GM20000 (cell line): ENCODE measurements around the gene STAG1.
"Not testable (repeated sequence)": the region's sequence is repeated elsewhere in the genome, so short reads cannot be mapped to it uniquely, and the experiment has no call there.

ENCODE experiments used
- DNase-seq: peaks from one replicate; pipeline ENCODE4 v3.0.0; 2012; ENCODE audit warnings: low spot score
- TF ChIP-seq, protein P1 (sequence below): IDR thresholded peaks from 2 replicates; pipeline ENCODE4 v1.5.1; 2012; ENCODE audit warnings: mild to moderate bottlenecking, control low read depth; ENCODE audit errors: extremely low read depth, missing control alignments

Gene STAG1

DNA sequence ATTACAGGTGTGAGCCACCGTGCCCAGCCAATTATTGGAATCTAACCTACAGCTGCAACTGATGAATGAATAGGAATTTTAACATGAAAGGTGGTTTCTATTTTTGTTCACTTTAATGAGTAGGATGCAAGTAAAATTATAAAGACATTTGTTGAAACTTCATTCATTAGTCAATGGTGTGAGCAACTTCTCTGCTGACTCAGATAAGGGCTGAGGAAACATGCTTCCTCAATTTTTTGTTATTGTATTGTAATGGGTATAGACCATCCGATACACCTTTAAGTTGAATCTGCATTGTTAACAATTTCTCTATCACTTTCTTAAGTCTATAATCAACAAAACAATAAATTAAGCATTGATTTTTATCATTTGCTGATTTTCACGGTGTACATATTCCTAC is 127.8 kb downstream of the STAG1 start:
- TF ChIP-seq, protein P1, sequence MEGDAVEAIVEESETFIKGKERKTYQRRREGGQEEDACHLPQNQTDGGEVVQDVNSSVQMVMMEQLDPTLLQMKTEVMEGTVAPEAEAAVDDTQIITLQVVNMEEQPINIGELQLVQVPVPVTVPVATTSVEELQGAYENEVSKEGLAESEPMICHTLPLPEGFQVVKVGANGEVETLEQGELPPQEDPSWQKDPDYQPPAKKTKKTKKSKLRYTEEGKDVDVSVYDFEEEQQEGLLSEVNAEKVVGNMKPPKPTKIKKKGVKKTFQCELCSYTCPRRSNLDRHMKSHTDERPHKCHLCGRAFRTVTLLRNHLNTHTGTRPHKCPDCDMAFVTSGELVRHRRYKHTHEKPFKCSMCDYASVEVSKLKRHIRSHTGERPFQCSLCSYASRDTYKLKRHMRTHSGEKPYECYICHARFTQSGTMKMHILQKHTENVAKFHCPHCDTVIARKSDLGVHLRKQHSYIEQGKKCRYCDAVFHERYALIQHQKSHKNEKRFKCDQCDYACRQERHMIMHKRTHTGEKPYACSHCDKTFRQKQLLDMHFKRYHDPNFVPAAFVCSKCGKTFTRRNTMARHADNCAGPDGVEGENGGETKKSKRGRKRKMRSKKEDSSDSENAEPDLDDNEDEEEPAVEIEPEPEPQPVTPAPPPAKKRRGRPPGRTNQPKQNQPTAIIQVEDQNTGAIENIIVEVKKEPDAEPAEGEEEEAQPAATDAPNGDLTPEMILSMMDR, result no peak
- DNase-seq, result no peak

DNA sequence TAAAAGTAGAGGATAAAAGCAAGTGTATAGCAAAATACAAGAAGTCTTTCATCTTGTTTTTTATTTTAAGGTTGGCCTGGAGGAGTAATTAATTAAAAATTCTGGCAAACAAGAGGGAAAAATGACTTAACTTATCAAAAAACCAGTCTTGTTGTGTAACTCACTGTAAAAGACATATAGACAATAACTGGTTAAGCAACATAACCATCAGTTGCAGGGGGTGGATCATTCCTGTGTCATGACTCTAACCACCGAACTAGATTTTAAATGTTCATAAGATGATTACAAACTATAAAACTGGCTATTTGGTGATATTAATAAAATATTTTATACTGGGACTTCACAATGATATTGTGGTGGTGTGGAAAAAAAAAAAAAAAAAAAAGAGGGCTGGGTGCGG is 130.6 kb downstream of the STAG1 start:
- no peak for DNase-seq
- TF ChIP-seq, protein P1, result no peak

DNA sequence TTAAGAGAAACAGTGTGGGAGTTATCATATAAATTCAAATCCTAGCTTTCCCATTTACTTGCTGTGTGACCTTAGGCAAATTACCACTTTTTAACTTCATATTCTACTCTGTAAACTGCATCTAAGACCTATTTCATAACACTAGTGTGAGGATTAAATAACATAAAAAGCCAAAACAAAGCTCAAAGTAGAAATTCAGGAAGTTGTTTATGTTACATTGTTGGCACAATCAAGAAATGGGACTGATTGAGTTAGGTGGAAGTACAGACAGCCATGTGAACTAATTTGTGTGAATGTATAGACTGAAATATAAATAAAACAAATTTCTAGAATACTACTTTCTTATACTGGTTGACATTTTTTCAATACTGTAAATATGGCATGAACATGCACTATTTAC is 131.7 kb downstream of the STAG1 start:
- no peak for DNase-seq
- TF ChIP-seq, protein P1, result no peak

DNA sequence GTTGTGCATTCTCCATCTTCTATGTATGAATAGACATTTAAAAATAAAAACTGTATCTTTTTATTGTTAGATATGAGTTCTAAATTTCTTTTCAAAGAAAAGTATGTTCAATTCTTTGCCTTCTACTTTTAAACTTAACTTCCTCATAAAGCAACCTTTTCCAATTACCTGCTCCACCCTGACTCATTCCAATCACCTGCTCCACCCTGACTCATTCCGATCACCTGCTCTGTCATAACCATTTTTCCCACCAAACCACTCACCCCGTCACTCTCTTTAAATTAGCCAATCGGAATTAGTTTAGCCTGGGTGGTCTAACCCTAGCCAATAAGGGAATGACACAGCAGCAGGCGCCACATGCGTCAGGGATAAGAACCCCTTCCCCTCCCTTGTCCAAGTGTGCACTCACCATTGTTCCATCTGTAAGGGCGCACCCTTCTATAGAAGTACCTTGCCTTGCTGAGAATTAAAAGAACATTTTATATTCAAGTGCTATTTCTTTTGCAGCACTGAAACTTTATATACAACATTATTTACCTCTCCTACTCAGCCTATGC is 134.1 kb downstream of the STAG1 start:
- not testable (repeated sequence) for DNase-seq

DNA sequence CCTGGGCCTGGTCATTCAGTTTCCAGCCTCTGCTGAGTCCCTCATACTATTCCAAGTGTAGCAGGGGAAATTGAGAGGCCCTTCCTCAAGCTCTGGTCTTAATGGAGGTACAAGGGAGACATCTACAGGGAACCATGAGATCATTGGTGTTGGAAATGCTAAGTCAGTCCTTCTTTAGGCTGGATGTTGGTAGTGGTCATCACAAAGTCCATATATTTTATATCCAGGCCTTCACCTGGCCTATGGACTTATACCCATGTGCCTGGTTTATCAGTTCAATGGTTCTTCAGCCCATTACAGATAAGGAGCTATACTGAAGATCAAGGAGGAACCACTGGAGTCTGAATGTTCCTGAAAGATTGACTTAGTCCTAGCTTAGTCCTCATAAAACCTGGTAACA is 135.0 kb downstream of the STAG1 start:
- TF ChIP-seq, protein P1, result no peak
- no peak for DNase-seq

DNA sequence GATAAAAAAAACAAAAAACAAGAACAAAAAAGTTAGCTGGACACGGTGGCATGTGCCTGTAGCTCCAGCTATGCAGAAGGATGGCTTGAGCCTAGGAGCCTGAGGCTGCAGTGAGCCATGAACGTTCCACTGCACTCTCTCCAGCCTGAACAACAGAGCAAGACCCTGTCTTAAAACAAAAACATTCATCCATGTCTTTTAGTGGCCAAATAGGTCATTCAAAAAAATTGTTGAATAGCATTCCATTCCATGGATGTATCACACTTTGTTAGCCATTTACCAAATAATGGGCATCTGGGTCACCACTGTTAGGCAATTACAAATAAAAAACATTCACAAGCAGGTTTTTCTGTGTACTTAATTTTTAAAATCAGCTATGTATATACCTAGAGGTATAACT is 139.7 kb downstream of the STAG1 start:
- no peak for DNase-seq
- TF ChIP-seq, protein P1, result no peak

DNA sequence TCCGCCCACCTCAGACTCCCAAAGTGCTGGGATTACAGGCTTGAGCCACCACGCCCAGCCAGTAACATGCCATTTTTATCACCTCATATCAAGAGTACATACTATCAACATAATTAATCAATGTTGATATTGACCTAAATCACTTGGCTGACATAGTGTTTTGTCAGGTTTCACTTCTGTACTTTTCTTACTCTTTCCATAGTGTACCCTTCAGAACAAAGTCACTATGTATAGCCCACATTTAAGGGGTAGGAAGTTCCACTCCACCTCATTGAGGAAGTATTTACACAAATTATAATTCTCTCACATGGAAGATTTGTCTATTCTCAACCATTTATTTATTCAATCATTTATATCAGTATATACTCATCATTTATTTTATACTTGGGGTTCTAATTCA is 145.2 kb downstream of the STAG1 start:
- TF ChIP-seq, protein P1, result no peak
- no peak for DNase-seq

DNA sequence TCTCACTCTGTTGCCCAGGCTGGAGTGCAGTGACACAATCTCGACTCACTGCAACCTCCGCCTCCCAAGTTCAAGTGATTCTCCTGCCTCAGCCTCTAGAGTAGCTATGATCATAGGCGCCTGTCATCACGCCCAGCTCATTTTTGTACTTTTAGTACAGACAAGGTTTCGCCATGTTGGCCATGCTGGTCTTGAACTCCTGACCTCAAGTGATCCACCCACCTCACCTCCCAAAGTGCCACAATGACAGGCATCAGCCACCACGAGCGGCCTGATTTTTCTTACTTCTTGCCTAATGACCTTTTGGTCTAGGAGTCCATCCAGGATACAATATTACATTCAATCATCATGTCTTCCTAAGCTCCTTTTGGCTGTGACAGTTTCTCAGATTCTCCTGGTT is 146.0 kb downstream of the STAG1 start:
- not testable (repeated sequence) for DNase-seq

DNA sequence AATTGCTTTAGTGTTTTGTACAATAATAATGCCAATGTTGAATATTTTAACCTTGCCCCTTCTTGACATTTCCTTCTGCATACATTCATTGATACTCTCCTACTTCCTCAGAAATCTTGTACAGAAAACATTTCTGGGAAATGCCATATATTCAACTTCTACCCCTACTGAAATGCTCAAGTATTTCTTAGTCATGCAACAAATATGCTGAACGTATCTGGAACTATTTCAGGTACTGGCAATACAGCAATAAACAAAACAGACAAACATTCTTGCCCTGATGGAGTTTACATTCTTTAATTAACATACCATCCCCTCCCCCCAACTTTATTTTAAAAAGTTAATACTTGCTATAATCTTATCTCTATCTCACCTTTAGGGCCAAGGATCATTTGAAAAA is 147.2 kb downstream of the STAG1 start:
- no peak for DNase-seq
- TF ChIP-seq, protein P1, result no peak
